Smooth muscle cell (in vitro differentiated cells): ENCODE measurements around the gene RNF141. TPM values are rescaled to one million over a fixed set of nuclear protein-coding genes. Genes with fewer than 3 reads are reported as not detected.

Experiments used
- DNase-seq: peaks from one replicate; lab custom pipeline; 2025; ENCODE audit not compliant: unreplicated experiment; lab: John Stamatoyannopoulos, UW
- H2AFZ ChIP-seq: fragments of 200-600 bp; sonication (generic); 2 replicates; pipeline ENCODE4 v1.6.0; 2016; ENCODE audit warnings: antibody characterized with exemption, low read depth, mild to moderate bottlenecking
- H3F3A ChIP-seq: fragments of 200-600 bp; sonication (generic); 2 replicates; pipeline ENCODE4 v1.6.0; 2017; ENCODE audit warnings: antibody characterized with exemption, low read depth
- H3K27ac ChIP-seq: fragments of 200-600 bp; sonication (generic); 2 replicates; pipeline ENCODE4 v1.5.1; 2016; ENCODE audit warnings: low read depth, mild to moderate bottlenecking
- H3K27me3 ChIP-seq: fragments of 200-600 bp; sonication (generic); 2 replicates; pipeline ENCODE4 v1.6.1; 2016; ENCODE audit warnings: low read depth, mild to moderate bottlenecking
- H3K36me3 ChIP-seq: fragments of 200-600 bp; sonication (generic); 2 replicates; pipeline ENCODE4 v1.5.1; 2016; ENCODE audit warnings: low read depth
- H3K4me1 ChIP-seq: fragments of 200-600 bp; sonication (generic); 2 replicates; pipeline ENCODE4 v1.5.1; 2016; ENCODE audit warnings: low read depth
- H3K4me2 ChIP-seq: fragments of 200-600 bp; sonication (generic); 2 replicates; pipeline ENCODE4 v1.6.0; 2016; ENCODE audit warnings: mild to moderate bottlenecking
- H3K4me3 ChIP-seq: fragments of 200-600 bp; sonication (generic); 2 replicates; pipeline ENCODE4 v1.5.1; 2016; ENCODE audit warnings: mild to moderate bottlenecking
- H3K79me2 ChIP-seq: fragments of 200-600 bp; sonication (generic); 2 replicates; pipeline ENCODE4 v1.6.0; 2016; ENCODE audit warnings: low read depth, mild to moderate bottlenecking
- H3K9ac ChIP-seq: fragments of 200-600 bp; sonication (generic); 2 replicates; pipeline ENCODE4 v1.6.0; 2016; ENCODE audit warnings: low read depth
- H3K9me3 ChIP-seq: fragments of 200-600 bp; sonication (generic); replicated peaks from 2 replicates; pipeline ENCODE4 v1.5.1; 2016; ENCODE audit warnings: low read depth
- H4K20me1 ChIP-seq: fragments of 200-600 bp; sonication (generic); 2 replicates; pipeline ENCODE4 v1.6.0; 2016; ENCODE audit warnings: low read depth
- CTCF ChIP-seq: fragments of 200-600 bp; sonication (generic); IDR thresholded peaks from 2 replicates; pipeline ENCODE4 v1.5.1; 2017; ENCODE audit warnings: borderline replicate concordance, mild to moderate bottlenecking, antibody characterized with exemption; ENCODE audit not compliant: insufficient read depth, poor library complexity, severe bottlenecking
- WGBS: methylation state at CpG from one replicate; pipeline ENCODE4 v1.1.7; 2016; ENCODE audit warnings: low lambda C conversion rate; 5-methylcytosine and 5-hydroxymethylcytosine counted together
- polyA plus RNA-seq: library from polyadenylated mRNA; unstranded; fragments of >200 nt; fragmentation: Nextera tagmentation; extraction: Ambion mirVana; gene quantifications from 2 replicates; pipeline ENCODE4 v1.2.1, GENCODE V29; 2016
- total RNA-seq: library from RNA; depleted of rRNA; stranded (reverse); fragments of >200 nt; gene quantifications from 2 replicates; pipeline ENCODE4 v1.2.3, GENCODE V29; 2014

Gene RNF141
- total and polyA plus RNA-seq, 2 experiments from 2014 or later, result 16.2 to 24.4 TPM

- H3K4me3 ChIP-seq, result no peak overlapping the region
- H3K27ac ChIP-seq, result no peak overlapping the region
- TF ChIP-seq CTCF, result no peak
- H3F3A ChIP-seq, result no peaks in the 10 kb centered on the region
- H2AFZ ChIP-seq, result no peak overlapping the region
- H4K20me1 ChIP-seq, result no peaks in the 10 kb centered on the region
- no peak overlapping the region for H3K4me2 ChIP-seq
- H3K9ac ChIP-seq, result no peak overlapping the region
- no peaks in the 10 kb centered on the region for H3K27me3 ChIP-seq
- H3K36me3 ChIP-seq, result no peaks in the 10 kb centered on the region
- no peaks in the 10 kb centered on the region for H3K79me2 ChIP-seq
- no peak for DNase-seq
- peaks cover 9% of the 10 kb centered on the region for H3K4me1 ChIP-seq
- WGBS, result 81% methylated on average over 13 of the region's 13 CpGs
- no peaks in the 10 kb centered on the region for H3K9me3 ChIP-seq
These were observed 52.7 kb downstream of the RNF141 start for GRCh38 chr11:10488121-10488933.

GRCh38 chr11:10487002-10487647 is 53.9 kb downstream of the RNF141 start:
- TF ChIP-seq CTCF, result no peak

GRCh38 chr11:10486161-10486840 is 54.7 kb downstream of the RNF141 start:
- TF ChIP-seq CTCF, result no peak
- no peaks in the 10 kb centered on the region for H3K36me3 ChIP-seq
- no peak overlapping the region for H3K9ac ChIP-seq
- no peaks in the 10 kb centered on the region for H3K79me2 ChIP-seq
- H3K4me1 ChIP-seq, result peaks cover 9% of the 10 kb centered on the region
- H3K27ac ChIP-seq, result no peak overlapping the region
- no peaks in the 10 kb centered on the region for H3K27me3 ChIP-seq
- no peak for DNase-seq
- no peaks in the 10 kb centered on the region for H3K9me3 ChIP-seq
- H2AFZ ChIP-seq, result no peak overlapping the region
- WGBS, result 94% methylated on average over 10 of the region's 10 CpGs
- no peaks in the 10 kb centered on the region for H4K20me1 ChIP-seq
- H3K4me2 ChIP-seq, result no peak overlapping the region
- no peaks in the 10 kb centered on the region for H3F3A ChIP-seq
- H3K4me3 ChIP-seq, result no peak overlapping the region

More at GRCh38 chr11:10487002-10487647, 53.9 kb downstream of the RNF141 start:
- Histone ChIP-seq H3K36me3 (no peaks in the 10 kb centered on the region), H3K4me3 (no peak overlapping the region), H3K27me3 (no peaks in the 10 kb centered on the region), H3K27ac (no peak overlapping the region), H4K20me1 (no peaks in the 10 kb centered on the region), H2AFZ (no peak overlapping the region), H3K4me2 (no peak overlapping the region), H3F3A (no peaks in the 10 kb centered on the region), H3K79me2 (no peaks in the 10 kb centered on the region), H3K4me1 (peaks cover 9% of the 10 kb centered on the region), H3K9me3 (no peaks in the 10 kb centered on the region), H3K9ac (no peak overlapping the region)
- 92% methylated on average over 16 of the region's 16 CpGs for WGBS
- no peak for DNase-seq
